ENCODE results near the gene EDIL3.

Gene EDIL3

GRCh38 chr5:83957188-83957587 is 427.5 kb downstream of the EDIL3 start:
- no peak for DNase-seq (ENCODE audit: low read depth)

- DNase-seq (ENCODE audit: low read depth), result no peak
Measured at GRCh38 chr5:83956386-83956785, 428.3 kb downstream of the EDIL3 start.

GRCh38 chr5:83955916-83956315 is 428.8 kb downstream of the EDIL3 start:
- DNase-seq (ENCODE audit: low read depth), result no peak

GRCh38 chr5:83947763-83948162 is 436.9 kb downstream of the EDIL3 start:
- DNase-seq (ENCODE audit: low read depth), result no peak

GRCh38 chr5:83946516-83946915 is 438.2 kb downstream of the EDIL3 start:
- DNase-seq (ENCODE audit: low read depth), result no peak

GRCh38 chr5:83942155-83942554 is 442.5 kb downstream of the EDIL3 start:
- no peak for DNase-seq (ENCODE audit: low read depth)

GRCh38 chr5:83937837-83938236 is 446.8 kb downstream of the EDIL3 start:
- DNase-seq (ENCODE audit: low read depth), result no peak

GRCh38 chr5:83931969-83932368 is 452.7 kb downstream of the EDIL3 start:
- DNase-seq (ENCODE audit: low read depth), result no peak

GRCh38 chr5:83927140-83927733 is 457.4 kb downstream of the EDIL3 start:
- DNase-seq (ENCODE audit: low read depth), result peak; percentile 5

- DNase-seq (ENCODE audit: low read depth), result no peak
Measured at GRCh38 chr5:83925955-83926337, 458.7 kb downstream of the EDIL3 start.

- DNase-seq (ENCODE audit: low read depth), result no peak
Measured at GRCh38 chr5:83925321-83925954, 459.2 kb downstream of the EDIL3 start.

GRCh38 chr5:83924891-83925290 is 459.8 kb downstream of the EDIL3 start:
- DNase-seq (ENCODE audit: low read depth), result no peak

- no peak for DNase-seq (ENCODE audit: low read depth)
Measured at GRCh38 chr5:83924171-83924570, 460.5 kb downstream of the EDIL3 start.

GRCh38 chr5:83922699-83923098 is 462.0 kb downstream of the EDIL3 start:
- DNase-seq (ENCODE audit: low read depth), result no peak

GRCh38 chr5:83921666-83922193 is 462.9 kb downstream of the EDIL3 start:
- DNase-seq (ENCODE audit: low read depth), result no peak

GRCh38 chr5:83919071-83920041 is 465.3 kb downstream of the EDIL3 start:
- DNase-seq (ENCODE audit: low read depth), result no peak

- DNase-seq (ENCODE audit: low read depth), result no peak
Measured at GRCh38 chr5:83917261-83917908, 467.3 kb downstream of the EDIL3 start.

GRCh38 chr5:83914662-83915418 is 469.8 kb downstream of the EDIL3 start:
- no peak for DNase-seq (ENCODE audit: low read depth)

GRCh38 chr5:83914199-83914598 is 470.5 kb downstream of the EDIL3 start:
- no peak for DNase-seq (ENCODE audit: low read depth)

GRCh38 chr5:83913593-83913992 is 471.1 kb downstream of the EDIL3 start:
- no peak for DNase-seq (ENCODE audit: low read depth)

- DNase-seq (ENCODE audit: low read depth), result no peak
Measured at GRCh38 chr5:83911367-83911919, 473.2 kb downstream of the EDIL3 start.
